Gastrocnemius medialis (tissue), 4 donors: ENCODE data around the gene MAPK14. TPM values are rescaled to one million over a fixed set of nuclear protein-coding genes. Genes with fewer than 3 reads are reported as not detected.

Source experiments
- ATAC-seq, 2 donors: fragments of 150-250 bp; one replicate each; pipeline ENCODE4 v1.9.1; 2016
- DNase-seq, 2 donors: peaks; one replicate each; pipeline ENCODE4 v3.0.0-alpha.2; 2019
- H3K27ac ChIP-seq, 4 donors: fragments of 200-600 bp; sonication (generic); 1 replicate in 1 of 4; 2 replicates in 3 of 4; pipeline ENCODE4 v1.5.1; 2016 to 2018; ENCODE audit warnings: mild to moderate bottlenecking in 2 of 4, moderate library complexity in 1 of 4
- H3K27me3 ChIP-seq, 3 donors: fragments of 200-600 bp; sonication (generic) in 2 of 3; 1 replicate in 1 of 3; 2 replicates in 2 of 3; pipeline versions ENCODE4 v1.5.1 to v1.6.0; 2016 to 2019; ENCODE audit warnings: mild to moderate bottlenecking in 1 of 3, moderate library complexity in 1 of 3
- H3K36me3 ChIP-seq, 2 donors: fragments of 200-600 bp; sonication (generic) in 1 of 2; one replicate each; pipeline ENCODE4 v1.5.1; 2017 to 2018
- H3K4me1 ChIP-seq, 2 donors: fragments of 200-600 bp; sonication (generic) in 1 of 2; one replicate each; pipeline ENCODE4 v1.5.1; 2016 to 2017; ENCODE audit warnings: mild to moderate bottlenecking in 2 of 2
- H3K4me3 ChIP-seq, 4 donors: fragments of 200-600 bp; sonication (generic) in 3 of 4; 1 replicate in 1 of 4; 2 replicates in 3 of 4; pipeline ENCODE4 v1.5.1; 2016 to 2019; ENCODE audit warnings: mild to moderate bottlenecking in 2 of 4
- H3K9me3 ChIP-seq, 3 donors: fragments of 200-600 bp; sonication (generic) in 2 of 3; 1 replicate in 1 of 3; 2 replicates in 2 of 3; pipeline ENCODE4 v1.5.1; 2016 to 2019
- CTCF ChIP-seq, 5 experiments: fragments of 450-650 bp in 3 of 5; fragments of 200-600 bp in 2 of 5; sonication (generic) in 2 of 5; IDR thresholded peaks in 4 of 5; conservative IDR thresholded peaks in 1 of 5; 1 replicate in 4 of 5; 2 replicates in 1 of 5; pipeline ENCODE4 v1.5.1; 2016 to 2019; ENCODE audit warnings: antibody characterized with exemption in 5 of 5, mild to moderate bottlenecking in 3 of 5, moderate library complexity in 3 of 5
- POLR2A ChIP-seq, 2 donors: fragments of 450-650 bp; IDR thresholded peaks; one replicate each; pipeline ENCODE4 v1.6.1; 2017; ENCODE audit warnings: antibody characterized with exemption in 2 of 2, mild to moderate bottlenecking in 2 of 2, moderate library complexity in 2 of 2
- in situ Hi-C, 4 donors: fragments of 200-750 bp; cut with MboI; loops; one replicate each; pipeline versions ENCODE4 v1.15.0 to v1.8.0; 2017; ENCODE audit warnings: low sequenced_read_pairs in 4 of 4
- intact Hi-C: fragments of 100-400 bp; cut with DNase I; formaldehyde crosslinking; loops from one replicate; pipeline ENCODE4 v1.15.1; 2023; ENCODE audit warnings: low total_unique reads
- total RNA-seq, 4 donors: library from RNA; depleted of rRNA; stranded (reverse); fragments of >200 nt; gene quantifications; one replicate each; pipeline versions ENCODE4 v1.1.0 to v1.2.3, GENCODE V29; 2016

The MAPK14 gene
- total RNA-seq, 4 donors from 2014 or later = 37.6 to 42.4 (median 40.2) TPM

- H3K4me1 ChIP-seq = peaks cover 19 to 31% of the 10 kb centered on the region in 2 donors
- intact Hi-C loops = no loop called here
- H3K36me3 ChIP-seq = peaks cover 4 to 31% of the 10 kb centered on the region in 2 donors
Observed at GRCh38 chr6:36113703-36114102, 86.1 kb downstream of the MAPK14 start.

GRCh38 chr6:36114798-36115408, 87.3 kb downstream of the MAPK14 start:
- Histone ChIP-seq H3K36me3 (peaks cover 0 to 19% of the 10 kb centered on the region in 2 donors), H3K4me3 (no peak overlapping the region), H3K27me3 (no peaks in the 10 kb centered on the region), H3K4me1 (peaks cover 19 to 34% of the 10 kb centered on the region in 2 donors), H3K27ac (peak overlapping the region in 1 of 4 donors; percentile 6), H3K9me3 (no peaks in the 10 kb centered on the region)
- intact Hi-C loops (no loop called here), in situ Hi-C loops (loop anchor here in 2 of 4 donors (10.0 to 25.0 kb wide), 2 partner anchors 80 to 247 kb away; partner anchors contain the start of gene BRPF3 (in 1 of the 2))
- ATAC-seq = no peak
- no peak for TF ChIP-seq CTCF (IDR thresholded peaks at IDR 0.05 in 4 of 5, conservative IDR thresholded peaks at IDR 0.05 in 1 of 5)
- no peak for TF ChIP-seq POLR2A (IDR thresholded peaks at IDR 0.05)
- DNase-seq = no peak

More at GRCh38 chr6:36113703-36114102, 86.1 kb downstream of the MAPK14 start:
- Histone ChIP-seq H3K27ac (peak overlapping the region in 3 of 4 donors; percentile 21 to 41 (median 31)), H3K27me3 (no peaks in the 10 kb centered on the region), H3K9me3 (no peaks in the 10 kb centered on the region), H3K4me3 (no peak overlapping the region)
- no peak for DNase-seq
- in situ Hi-C loops = loop anchor here in 2 of 4 donors (10.0 to 25.0 kb wide), 2 partner anchors 81 to 249 kb away; partner anchors contain the start of gene BRPF3 (in 1 of the 2)
- TF ChIP-seq CTCF (IDR thresholded peaks at IDR 0.05 in 4 of 5, conservative IDR thresholded peaks at IDR 0.05 in 1 of 5) (no peak), POLR2A (IDR thresholded peaks at IDR 0.05) (no peak)
- peak; percentile 45 to 52 for ATAC-seq

GRCh38 chr6:36115412-36115811, 87.8 kb downstream of the MAPK14 start:
- Histone ChIP-seq H3K4me1 (peaks cover 19 to 36% of the 10 kb centered on the region in 2 donors), H3K27ac (peak overlapping the region in 1 of 4 donors; percentile 6), H3K4me3 (no peak overlapping the region), H3K36me3 (peaks cover 0 to 14% of the 10 kb centered on the region in 2 donors), H3K27me3 (no peaks in the 10 kb centered on the region), H3K9me3 (no peaks in the 10 kb centered on the region)
- no peak for DNase-seq
- in situ Hi-C loops (loop anchor here in 2 of 4 donors (10.0 to 25.0 kb wide), 2 partner anchors 79 to 247 kb away; partner anchors contain the start of gene BRPF3 (in 1 of the 2)), intact Hi-C loops (no loop called here)
- TF ChIP-seq POLR2A (IDR thresholded peaks at IDR 0.05) (no peak), CTCF (IDR thresholded peaks at IDR 0.05 in 4 of 5, conservative IDR thresholded peaks at IDR 0.05 in 1 of 5) (no peak)
- no peak for ATAC-seq

- H3K27ac ChIP-seq = no peak overlapping the region
Observed at GRCh38 chr6:36116066-36116864, 88.7 kb downstream of the MAPK14 start.

More at GRCh38 chr6:36116066-36116864, 88.7 kb downstream of the MAPK14 start:
- Histone ChIP-seq H3K4me1 (peaks cover 19 to 45% of the 10 kb centered on the region in 2 donors), H3K4me3 (no peak overlapping the region), H3K27me3 (no peaks in the 10 kb centered on the region), H3K36me3 (peaks cover 0 to 7% of the 10 kb centered on the region in 2 donors), H3K9me3 (no peaks in the 10 kb centered on the region)
- intact Hi-C loops (no loop called here), in situ Hi-C loops (loop anchor here in 2 of 4 donors (10.0 to 25.0 kb wide), 2 partner anchors 79 to 246 kb away; partner anchors contain the start of gene BRPF3 (in 1 of the 2))
- TF ChIP-seq POLR2A (IDR thresholded peaks at IDR 0.05) = no peak
- no peak for TF ChIP-seq CTCF (IDR thresholded peaks at IDR 0.05 in 4 of 5, conservative IDR thresholded peaks at IDR 0.05 in 1 of 5)
- DNase-seq = no peak
- no peak for ATAC-seq
